Measurements from ENCODE around the gene KIF13A.

GRCh38 chr6:17847203-17847760, 140.2 kb downstream of the KIF13A start:
- TF ChIP-seq, protein P1, sequence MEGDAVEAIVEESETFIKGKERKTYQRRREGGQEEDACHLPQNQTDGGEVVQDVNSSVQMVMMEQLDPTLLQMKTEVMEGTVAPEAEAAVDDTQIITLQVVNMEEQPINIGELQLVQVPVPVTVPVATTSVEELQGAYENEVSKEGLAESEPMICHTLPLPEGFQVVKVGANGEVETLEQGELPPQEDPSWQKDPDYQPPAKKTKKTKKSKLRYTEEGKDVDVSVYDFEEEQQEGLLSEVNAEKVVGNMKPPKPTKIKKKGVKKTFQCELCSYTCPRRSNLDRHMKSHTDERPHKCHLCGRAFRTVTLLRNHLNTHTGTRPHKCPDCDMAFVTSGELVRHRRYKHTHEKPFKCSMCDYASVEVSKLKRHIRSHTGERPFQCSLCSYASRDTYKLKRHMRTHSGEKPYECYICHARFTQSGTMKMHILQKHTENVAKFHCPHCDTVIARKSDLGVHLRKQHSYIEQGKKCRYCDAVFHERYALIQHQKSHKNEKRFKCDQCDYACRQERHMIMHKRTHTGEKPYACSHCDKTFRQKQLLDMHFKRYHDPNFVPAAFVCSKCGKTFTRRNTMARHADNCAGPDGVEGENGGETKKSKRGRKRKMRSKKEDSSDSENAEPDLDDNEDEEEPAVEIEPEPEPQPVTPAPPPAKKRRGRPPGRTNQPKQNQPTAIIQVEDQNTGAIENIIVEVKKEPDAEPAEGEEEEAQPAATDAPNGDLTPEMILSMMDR (conservative IDR thresholded peaks at IDR 0.05; ENCODE audit: low read depth in 2 of 2) = no peak
- no peak for TF ChIP-seq REST (IDR thresholded peaks at IDR 0.05; ENCODE audit: unreplicated experiment)
- no peak for TF ChIP-seq POLR2AphosphoS5 (IDR thresholded peaks at IDR 0.05; ENCODE audit: low read depth)
- no peak for TF ChIP-seq EZH2phosphoT487 (IDR thresholded peaks at IDR 0.05; ENCODE audit: unreplicated experiment)

All from GM23338 (cell line).